HG03196 (cell line): ENCODE data around the gene IDS.

Experiments
- ATAC-seq: cut with Tn5 transposase; IDR thresholded peaks from one replicate; pipeline ENCODE4 v1.9.1; 2021; ENCODE audit not compliant: unreplicated experiment

The IDS gene

GRCh38 chrX:149461746-149462145, 43.4 kb downstream of the IDS start:
- ATAC-seq, result no peak

GRCh38 chrX:149458586-149458985, 46.5 kb downstream of the IDS start:
- no peak for ATAC-seq

GRCh38 chrX:149456476-149457245, 48.4 kb downstream of the IDS start:
- ATAC-seq, result no peak

GRCh38 chrX:149455934-149456333, 49.2 kb downstream of the IDS start:
- ATAC-seq, result no peak

GRCh38 chrX:149453906-149454822, 50.9 kb downstream of the IDS start:
- no peak for ATAC-seq

- ATAC-seq, result no peak
Measured at GRCh38 chrX:149453030-149453429, 52.1 kb downstream of the IDS start.

- ATAC-seq, result no peak
Measured at GRCh38 chrX:149433451-149433850, 71.7 kb downstream of the IDS start.

GRCh38 chrX:149433051-149433450, 72.1 kb downstream of the IDS start:
- ATAC-seq, result no peak
